GM18909 (cell line): ENCODE results near the gene RASSF4.
"Not testable (repeated sequence)": the region's sequence is repeated elsewhere in the genome, so short reads cannot be mapped to it uniquely, and the experiment has no call there.

Experiments used
- ATAC-seq: cut with Tn5 transposase; IDR thresholded peaks from one replicate; pipeline ENCODE4 v1.9.1; 2021; ENCODE audit warnings: mild to moderate bottlenecking; ENCODE audit not compliant: unreplicated experiment, poor library complexity

The RASSF4 gene

DNA sequence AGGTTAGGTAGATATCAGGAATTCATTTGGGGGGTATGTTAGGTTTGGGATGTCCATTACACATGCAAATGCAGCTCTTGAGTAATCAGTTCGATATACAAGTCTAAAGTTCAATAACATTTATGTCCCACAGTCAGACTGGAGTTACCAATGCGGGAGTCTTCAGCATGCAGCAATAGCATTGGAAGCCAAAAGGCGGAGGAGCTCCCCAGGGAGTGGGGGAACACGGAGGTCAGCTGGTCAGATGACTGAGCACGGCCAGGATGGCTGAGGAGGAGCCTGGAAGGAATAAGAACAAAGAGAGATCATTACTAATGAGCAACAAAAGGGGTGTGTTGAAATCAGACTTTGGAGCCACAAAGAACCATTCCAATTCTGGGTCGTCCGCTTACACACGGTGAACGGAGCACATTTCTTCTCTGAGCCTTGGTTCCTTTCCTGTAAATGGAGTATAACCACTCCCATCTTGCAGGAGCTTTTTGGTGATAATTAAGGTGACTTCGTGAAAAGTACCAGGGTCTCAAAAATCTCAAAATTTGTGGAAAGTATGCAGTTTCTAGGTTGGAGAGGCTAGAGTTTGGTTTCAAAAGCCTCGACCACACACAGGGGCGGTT is 40.6 kb downstream of the RASSF4 start:
- ATAC-seq = no peak

DNA sequence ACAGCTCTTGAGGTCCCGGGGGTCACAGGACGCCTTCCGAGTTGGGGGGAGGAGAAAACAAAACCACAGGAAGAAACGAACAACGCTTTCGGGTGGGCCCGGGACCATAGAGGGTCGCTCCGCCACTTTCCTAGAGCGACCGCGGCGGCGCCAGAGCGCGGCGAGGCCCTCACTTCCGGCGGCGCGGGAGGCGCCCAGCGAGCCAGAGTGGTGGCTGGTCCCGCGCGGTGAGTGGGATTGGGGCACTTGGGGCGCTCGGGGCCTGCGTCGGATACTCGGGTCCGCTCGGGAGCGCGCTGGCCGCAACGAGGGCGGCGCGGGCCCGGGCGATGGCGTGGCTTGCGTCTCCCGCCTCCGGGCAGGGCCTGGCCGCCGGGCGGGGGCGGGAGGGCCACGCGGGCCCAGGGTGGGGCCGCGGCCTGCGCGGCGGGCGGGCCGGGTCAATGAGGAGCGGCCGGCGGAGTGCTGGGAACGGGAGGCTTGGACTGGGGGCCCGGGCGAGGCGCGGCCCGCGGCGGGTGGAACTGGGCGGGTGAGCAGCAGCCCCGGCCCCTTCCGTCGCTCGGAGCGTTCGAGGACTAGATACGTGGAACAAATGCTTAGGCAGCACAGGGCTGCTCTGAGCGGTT is 41.3 kb downstream of the RASSF4 start, which contains the start of gene ZNF22:
ZNF22 (plus strand) TSS at position 172 of the 629 bp plus-strand sequence. CDS start 2,446 bp downstream, outside the sequence.
- ATAC-seq = peak; percentile 78

- peak; percentile 85 for ATAC-seq
Observed at GRCh38 chr10:45001381-45002148, 42.0 kb downstream of the RASSF4 start.

DNA sequence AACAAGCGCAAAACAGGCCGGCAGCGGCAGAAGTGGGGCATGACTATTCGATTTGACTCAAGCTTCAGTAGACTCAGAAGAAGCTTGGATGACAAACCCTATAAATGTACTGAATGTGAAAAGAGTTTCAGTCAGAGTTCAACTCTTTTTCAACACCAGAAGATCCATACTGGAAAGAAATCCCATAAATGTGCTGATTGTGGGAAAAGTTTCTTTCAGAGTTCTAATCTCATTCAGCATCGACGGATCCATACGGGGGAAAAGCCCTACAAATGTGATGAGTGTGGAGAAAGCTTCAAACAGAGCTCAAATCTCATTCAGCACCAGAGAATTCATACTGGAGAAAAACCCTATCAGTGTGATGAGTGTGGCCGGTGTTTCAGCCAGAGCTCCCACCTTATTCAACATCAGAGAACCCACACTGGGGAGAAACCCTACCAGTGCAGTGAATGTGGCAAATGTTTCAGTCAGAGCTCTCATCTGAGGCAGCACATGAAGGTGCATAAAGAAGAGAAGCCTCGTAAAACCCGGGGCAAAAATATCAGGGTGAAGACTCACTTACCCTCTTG is 43.9 kb downstream of the RASSF4 start:
- no peak for ATAC-seq

- ATAC-seq = no peak
Observed at GRCh38 chr10:45004661-45005060, 45.1 kb downstream of the RASSF4 start.

DNA sequence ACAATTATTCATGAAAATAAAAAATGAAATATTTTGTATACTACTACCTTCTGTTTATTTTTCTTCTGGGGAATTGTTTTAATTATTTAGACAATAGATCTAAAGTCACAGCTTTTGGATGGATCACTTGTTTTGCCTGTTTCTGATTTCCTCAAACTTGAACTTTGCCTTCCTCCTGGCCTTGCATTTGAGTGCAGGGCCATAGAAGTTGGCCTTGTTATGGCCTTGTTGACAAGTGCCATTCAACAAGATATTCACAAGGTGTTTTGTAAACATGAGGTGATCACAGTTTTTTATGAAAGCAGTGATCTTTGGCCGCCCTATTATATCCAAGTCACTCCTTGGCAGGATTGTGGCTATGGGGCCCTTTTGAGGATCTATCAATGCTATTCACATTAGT is 45.7 kb downstream of the RASSF4 start:
- ATAC-seq = no peak

DNA sequence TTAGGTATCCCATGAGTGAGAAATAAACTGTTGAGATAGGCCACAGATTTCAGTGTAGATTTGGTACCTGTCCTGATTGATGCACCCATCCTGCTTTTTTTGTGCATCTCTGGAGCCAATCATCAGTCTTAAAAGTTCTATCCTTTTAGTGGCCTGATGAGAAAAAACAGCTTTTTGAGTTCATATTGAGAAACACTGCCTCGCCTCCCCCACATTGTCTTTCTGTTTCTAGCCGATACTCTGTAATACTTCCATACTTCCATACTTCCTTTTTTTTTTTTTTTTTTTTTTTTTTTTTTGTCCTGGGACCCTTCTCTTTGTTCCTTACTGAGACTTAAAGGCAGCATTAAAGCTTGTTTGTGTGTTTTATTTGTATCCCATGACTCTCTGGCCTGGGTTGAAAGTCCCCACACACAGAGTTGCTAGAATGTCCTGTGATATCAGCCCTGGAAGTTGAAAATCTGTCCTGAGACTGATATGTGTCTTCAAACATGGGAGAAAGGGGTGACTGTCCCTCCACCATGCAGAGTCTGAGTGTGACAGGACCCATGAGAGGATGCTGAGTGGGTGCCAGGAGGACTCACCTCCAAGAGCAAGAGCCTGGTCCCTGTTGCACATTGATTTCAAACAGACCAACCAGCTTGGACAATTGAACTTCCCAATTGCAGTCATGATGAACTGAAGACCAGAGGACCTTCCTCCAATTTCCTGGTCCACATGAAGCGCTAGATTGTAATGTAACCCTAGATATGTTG is 46.9 kb downstream of the RASSF4 start:
- ATAC-seq = no peak

- ATAC-seq = peak; percentile 79
Observed at GRCh38 chr10:45008524-45009161, 49.0 kb downstream of the RASSF4 start.

GRCh38 chr10:45014557-45014956 is 55.0 kb downstream of the RASSF4 start:
- ATAC-seq = not testable (repeated sequence)

GRCh38 chr10:45015590-45015989 is 56.0 kb downstream of the RASSF4 start:
- ATAC-seq = no peak

- ATAC-seq = no peak
Observed at GRCh38 chr10:45023426-45023825, 63.8 kb downstream of the RASSF4 start.

GRCh38 chr10:45034301-45034700 is 74.7 kb downstream of the RASSF4 start:
- no peak for ATAC-seq

- no peak for ATAC-seq
Observed at GRCh38 chr10:45035673-45036072, 76.1 kb downstream of the RASSF4 start.

GRCh38 chr10:45040921-45041542 is 81.4 kb downstream of the RASSF4 start:
- ATAC-seq = no peak

- ATAC-seq = no peak
Observed at GRCh38 chr10:45044290-45044689, 84.7 kb downstream of the RASSF4 start.
